NCI-H524 (cell line): ENCODE data around the gene FOXI3.
"Not testable (repeated sequence)": the region's sequence is repeated elsewhere in the genome, so short reads cannot be mapped to it uniquely, and the experiment has no call there.

ENCODE experiments used
- DNase-seq, 2 experiments: peaks; one replicate each; lab custom pipeline; 2025; lab: John Stamatoyannopoulos, UW

The FOXI3 gene

DNA sequence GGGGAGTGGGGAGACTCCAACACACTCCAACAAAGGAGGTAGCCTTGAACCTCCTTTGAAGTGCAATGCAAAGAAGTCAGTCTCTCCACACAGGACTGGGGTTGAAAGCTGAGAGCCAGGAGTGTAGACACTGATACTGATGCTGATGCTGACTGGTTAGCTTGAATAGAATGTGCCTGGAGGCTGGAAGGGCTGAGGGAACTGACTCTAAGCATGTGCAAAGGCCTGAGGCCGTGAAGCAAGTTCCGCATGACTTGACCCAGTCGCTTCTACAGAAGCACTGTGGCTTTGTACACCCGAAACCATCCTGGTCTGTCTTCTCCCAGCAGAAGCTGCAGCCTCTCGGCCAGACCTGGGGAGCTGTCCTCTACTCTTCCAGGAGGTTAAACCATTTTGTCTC lies 10.4 kb downstream of the FOXI3 start:
- DNase-seq, result no peak

DNA sequence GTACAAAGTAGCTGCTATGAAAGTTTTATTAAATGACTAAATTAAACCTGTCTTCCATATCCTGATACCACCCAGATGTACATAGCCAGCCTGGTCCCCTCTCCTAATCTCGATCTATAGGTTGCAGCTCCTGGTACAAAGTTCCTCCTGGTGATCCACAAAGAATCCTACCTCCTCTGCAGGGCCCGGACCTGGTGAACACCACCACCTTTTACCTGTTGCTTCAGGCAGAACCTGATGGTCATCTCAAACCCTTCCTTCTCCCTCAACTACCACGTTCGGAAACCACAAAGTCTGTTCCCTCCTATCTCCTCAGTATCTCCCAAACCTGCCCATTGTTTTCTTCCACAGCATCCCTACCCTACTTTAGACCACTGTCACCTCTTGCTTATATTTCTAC lies 15.5 kb downstream of the FOXI3 start:
- DNase-seq, result no peak

GRCh38 chr2:88429929-88430328 lies 22.6 kb downstream of the FOXI3 start:
- no peak for DNase-seq

DNA sequence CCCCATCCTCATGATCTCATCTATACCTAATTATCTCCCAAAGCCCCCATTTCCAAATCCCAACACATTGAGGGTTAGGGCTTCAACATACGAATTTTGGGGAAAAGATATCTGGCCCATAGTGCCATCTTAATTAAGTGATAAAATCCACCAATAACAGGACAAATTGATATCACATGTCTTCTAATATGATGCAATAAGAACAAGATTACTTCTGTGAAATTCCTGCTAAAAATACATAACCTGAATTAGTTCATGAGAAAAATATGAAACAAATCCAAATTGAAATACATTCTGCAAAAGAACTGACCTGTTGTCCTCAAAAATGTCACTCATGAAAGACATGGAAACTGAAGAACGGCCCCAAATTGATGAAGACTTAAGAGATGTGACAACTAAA lies 28.8 kb downstream of the FOXI3 start:
- no peak for DNase-seq

DNA sequence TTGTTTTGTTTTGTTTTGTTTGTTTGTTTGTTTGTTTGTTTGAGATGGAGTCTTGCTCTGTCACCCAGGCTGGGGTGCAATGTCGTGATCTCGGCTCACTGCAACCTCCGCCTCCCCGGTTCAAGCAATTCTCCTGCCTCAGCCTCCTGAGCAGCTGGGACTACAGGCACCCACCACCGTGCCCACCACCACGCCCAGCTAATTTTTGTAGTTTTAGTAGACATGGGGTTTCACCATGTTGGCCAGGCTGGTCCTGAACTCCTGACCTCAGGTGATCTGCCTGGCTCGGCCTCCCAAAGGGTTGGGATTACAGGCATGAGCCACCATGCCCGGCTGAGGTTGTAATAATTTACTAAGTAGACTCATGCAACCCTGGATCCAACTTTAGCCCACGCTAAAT lies 33.4 kb downstream of the FOXI3 start:
- DNase-seq, result not testable (repeated sequence)

- no peak for DNase-seq
Measured at GRCh38 chr2:88416016-88416663, 36.4 kb downstream of the FOXI3 start.

DNA sequence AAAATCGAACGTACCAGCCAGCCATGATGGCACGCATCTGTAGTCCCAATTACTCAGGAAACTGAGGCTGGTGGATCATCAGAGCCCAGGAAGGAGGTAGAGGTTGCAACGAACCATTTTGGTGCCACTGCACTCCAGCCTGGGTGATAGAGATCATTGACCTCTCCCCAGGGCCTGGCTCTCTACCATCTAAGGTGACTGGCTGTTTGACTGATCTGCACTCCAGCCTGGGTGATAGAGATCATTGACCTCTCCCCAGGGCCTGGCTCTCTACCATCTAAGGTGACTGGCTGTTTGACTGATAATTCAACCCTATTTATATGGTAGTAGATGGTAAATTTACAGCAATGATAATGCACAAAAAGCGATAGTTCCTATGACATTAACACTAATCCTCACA lies 43.6 kb downstream of the FOXI3 start:
- DNase-seq, result not testable (repeated sequence)

DNA sequence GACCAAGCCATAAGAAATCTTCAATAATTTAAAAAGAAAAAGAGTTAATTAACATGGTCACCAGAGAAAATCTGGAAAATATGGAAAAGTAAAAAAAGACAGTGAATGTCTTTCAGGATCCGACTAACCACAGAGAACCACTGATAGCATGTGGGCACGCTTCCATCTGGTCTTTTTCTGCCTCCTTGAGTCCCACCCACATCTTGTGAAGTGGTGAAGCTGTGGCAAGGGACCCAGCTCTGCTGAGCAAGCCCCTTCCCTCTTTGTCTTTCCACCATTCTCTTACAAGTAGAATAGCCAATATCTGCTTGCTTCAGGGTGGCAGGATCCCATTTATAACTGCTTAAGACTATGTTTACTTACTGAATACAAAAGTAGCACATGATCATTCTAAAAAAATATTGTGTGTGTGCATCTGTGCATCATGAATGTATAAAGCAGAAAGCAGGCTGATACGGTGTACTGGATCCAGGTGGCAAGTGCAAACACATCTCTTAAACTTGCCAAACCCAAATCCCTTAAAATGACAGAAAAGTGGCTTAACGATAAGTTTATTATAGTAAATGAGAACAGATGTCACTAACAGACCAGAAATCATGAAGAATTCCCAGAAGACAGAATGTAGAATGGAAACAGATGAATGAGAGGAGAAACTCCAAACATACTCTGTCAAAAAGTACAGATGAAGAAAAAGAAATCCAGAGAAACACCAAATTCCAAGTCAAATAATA lies 52.3 kb downstream of the FOXI3 start:
- peak in 1 of 2 experiments; percentile 63 for DNase-seq

GRCh38 chr2:88398180-88398579 lies 54.3 kb downstream of the FOXI3 start:
- DNase-seq, result no peak
